Naive thymus-derived CD4-positive, alpha-beta T cell (primary cell): ENCODE results near the gene DUSP14. TPM values are rescaled to one million over a fixed set of nuclear protein-coding genes. Genes with fewer than 3 reads are reported as not detected.
A peak's percentile ranks its signal among the peaks of the same experiment; 100 is the strongest.

ENCODE experiments used
- ATAC-seq: fragments of 150-1000 bp; cut with Tn5 transposase; 2 replicates; pipeline ENCODE4 v1.10.0; 2021; ENCODE audit warnings: mild to moderate bottlenecking, moderate library complexity
- CTCF ChIA-PET: fragments of 350-600 bp; sonication (Branson Sonifier 250); formaldehyde crosslinking; loops from one replicate; lab custom pipeline; 2021; ENCODE audit warnings: antibody characterized with exemption; lab: Charles Lee
- POLR2A ChIA-PET: fragments of 350-600 bp; sonication (Branson Sonifier 250); formaldehyde crosslinking; loops from one replicate; lab custom pipeline; 2021; ENCODE audit warnings: antibody characterized with exemption, inconsistent platforms; lab: Charles Lee
- DNase-seq, 9 donors: peaks; one replicate each; pipeline versions ENCODE4 v3.0.0 to v3.0.0-alpha.2; 2020 to 2022; ENCODE audit warnings: mixed read lengths in 1 of 9
- H3K27ac ChIP-seq: one replicate; pipeline ENCODE4 v1.7.0; 2013; ENCODE audit warnings: mild to moderate bottlenecking, low read depth, low read length, moderate library complexity
- H3K27me3 ChIP-seq, 2 donors: one replicate each; pipeline ENCODE4 v1.7.0; 2013; ENCODE audit warnings: low read length in 2 of 2, mild to moderate bottlenecking in 2 of 2, moderate library complexity in 2 of 2; ENCODE audit not compliant: control insufficient read depth in 2 of 2, insufficient read depth in 2 of 2
- H3K36me3 ChIP-seq, 3 experiments: 1 replicate in 2 of 3; 2 replicates in 1 of 3; pipeline ENCODE4 v1.7.0; 2013; ENCODE audit warnings: low read length in 3 of 3, mild to moderate bottlenecking in 3 of 3, moderate library complexity in 1 of 3; ENCODE audit not compliant: insufficient read depth in 3 of 3, control insufficient read depth in 2 of 3
- H3K4me1 ChIP-seq, 2 donors: one replicate each; pipeline ENCODE4 v1.7.0; 2013; ENCODE audit warnings: low read length in 2 of 2, mild to moderate bottlenecking in 2 of 2, moderate library complexity in 1 of 2; ENCODE audit not compliant: control insufficient read depth in 2 of 2, insufficient read depth in 2 of 2
- H3K4me3 ChIP-seq: 2 replicates; pipeline ENCODE4 v1.7.0; 2013; ENCODE audit warnings: mild to moderate bottlenecking, low read length
- H3K9me3 ChIP-seq, 3 experiments: 1 replicate in 2 of 3; 2 replicates in 1 of 3; pipeline ENCODE4 v1.7.0; 2013; ENCODE audit warnings: low read length in 3 of 3; ENCODE audit not compliant: control insufficient read depth in 2 of 3
- H3K27ac Mint-ChIP-seq, 9 donors: one replicate each; pipeline ENCODE4 v1.8.0; 2020 to 2022; ENCODE audit warnings: mixed read lengths in 9 of 9, mild to moderate bottlenecking in 8 of 9, moderate library complexity in 5 of 9, inconsistent platforms in 2 of 9
- H3K27me3 Mint-ChIP-seq, 5 donors: one replicate each; pipeline ENCODE4 v1.8.0; 2021 to 2022; ENCODE audit warnings: mixed read lengths in 5 of 5, mild to moderate bottlenecking in 1 of 5
- H3K36me3 Mint-ChIP-seq, 5 donors: one replicate each; pipeline ENCODE4 v1.8.0; 2020 to 2022; ENCODE audit warnings: mixed read lengths in 5 of 5, mild to moderate bottlenecking in 3 of 5, inconsistent platforms in 1 of 5
- H3K4me1 Mint-ChIP-seq, 7 donors: one replicate each; pipeline ENCODE4 v1.8.0; 2020 to 2022; ENCODE audit warnings: mixed read lengths in 7 of 7, mild to moderate bottlenecking in 3 of 7, inconsistent platforms in 1 of 7
- H3K4me3 Mint-ChIP-seq, 10 donors: one replicate each; pipeline ENCODE4 v1.8.0; 2020 to 2022; ENCODE audit warnings: mild to moderate bottlenecking in 10 of 10, mixed read lengths in 10 of 10, moderate library complexity in 6 of 10, inconsistent platforms in 2 of 10
- H3K9me3 Mint-ChIP-seq, 11 donors: one replicate each; pipeline ENCODE4 v1.8.0; 2020 to 2022; ENCODE audit warnings: mixed read lengths in 11 of 11, mild to moderate bottlenecking in 4 of 11, inconsistent platforms in 1 of 11, moderate library complexity in 1 of 11
- intact Hi-C, 2 donors: fragments of 100-400 bp; cut with micrococcal nuclease; formaldehyde crosslinking; loops; one replicate each; pipeline ENCODE4 v1.15.1; 2023
- polyA plus RNA-seq, 2 donors: library from polyadenylated mRNA; unstranded; fragments of 300-500 nt; fragmentation: Illumina TruSeq; gene quantifications; one replicate each; pipeline ENCODE4 v1.2.3, GENCODE V29; 2021
- total RNA-seq, 6 experiments: library from RNA in 5 of 6; stranded (reverse) in 5 of 6; gene quantifications; 1 replicate in 5 of 6; 2 replicates in 1 of 6; pipeline ENCODE4 v1.2.3 and lab custom pipeline; 2021 to 2026

Gene DUSP14
- total and polyA plus RNA-seq, 7 experiments from 2014 or later, result 4.3 to 13.1 (median 9.5) TPM

- DNase-seq (no peak), ATAC-seq (no peak)
- H3K4me1 ChIP-seq, result no peaks in the 10 kb centered on the region
- intact Hi-C loops, result no loop called here
- H3K27ac Mint-ChIP-seq, result peak overlapping the region in 2 of 9 donors; percentile 36 to 49
- H3K4me1 Mint-ChIP-seq, result peaks cover 0 to 13% (median 0%) of the 10 kb centered on the region in 7 donors
- no peaks in the 10 kb centered on the region for H3K27me3 Mint-ChIP-seq
- ChIA-PET CTCF (interaction anchor here (1.2 kb wide), 1 partner anchor 10 kb away, joined by 3 read pairs; no protein-coding TSS in a partner anchor), POLR2A (no interaction called here)
- no peak overlapping the region for H3K4me3 ChIP-seq
- no peak overlapping the region for H3K27ac ChIP-seq
- H3K9me3 ChIP-seq, result no peaks in the 10 kb centered on the region
- peaks cover 12 to 80% (median 24%) of the 10 kb centered on the region in 3 experiments for H3K36me3 ChIP-seq
- H3K4me3 Mint-ChIP-seq, result no peak overlapping the region
- H3K9me3 Mint-ChIP-seq, result no peaks in the 10 kb centered on the region
- no peaks in the 10 kb centered on the region for H3K27me3 ChIP-seq
- H3K36me3 Mint-ChIP-seq, result peaks cover 5 to 39% (median 15%) of the 10 kb centered on the region in 5 donors
Observed at GRCh38 chr17:37517881-37518280, 28.2 kb downstream of the DUSP14 start.

- Histone ChIP-seq H3K9me3 (no peaks in the 10 kb centered on the region), H3K27ac (no peak overlapping the region), H3K4me1 (no peaks in the 10 kb centered on the region), H3K4me3 (no peak overlapping the region), H3K27me3 (no peaks in the 10 kb centered on the region), H3K36me3 (peaks cover 8 to 83% (median 24%) of the 10 kb centered on the region in 3 experiments)
- Mint-ChIP-seq H3K27me3 (no peaks in the 10 kb centered on the region), H3K36me3 (peaks cover 10 to 39% (median 19%) of the 10 kb centered on the region in 5 donors), H3K4me3 (no peak overlapping the region), H3K4me1 (peaks cover 5 to 15% (median 7%) of the 10 kb centered on the region in 7 donors), H3K9me3 (no peaks in the 10 kb centered on the region), H3K27ac (peak overlapping the region in 3 of 9 donors; percentile 49 to 78 (median 51))
- ATAC-seq (no peak), DNase-seq (no peak)
- POLR2A ChIA-PET, result no interaction called here
- intact Hi-C loops, result no loop called here
- CTCF ChIA-PET, result no interaction called here
Observed at GRCh38 chr17:37518826-37519225, 29.1 kb downstream of the DUSP14 start.

GRCh38 chr17:37519251-37519985 lies 29.7 kb downstream of the DUSP14 start:
- no peak overlapping the region for H3K27ac ChIP-seq
- POLR2A ChIA-PET, result interaction anchor here (1.5 kb wide), 1 partner anchor 28 kb away, joined by 3 read pairs; no protein-coding TSS in a partner anchor
- ATAC-seq (no peak), DNase-seq (no peak)
- H3K4me3 Mint-ChIP-seq, result no peak overlapping the region
- CTCF ChIA-PET, result no interaction called here
- H3K9me3 ChIP-seq, result no peaks in the 10 kb centered on the region
- peaks cover 10 to 19% (median 13%) of the 10 kb centered on the region in 7 donors for H3K4me1 Mint-ChIP-seq
- peaks cover 6 to 87% (median 25%) of the 10 kb centered on the region in 3 experiments for H3K36me3 ChIP-seq
- H3K4me1 ChIP-seq, result no peaks in the 10 kb centered on the region
- H3K27me3 Mint-ChIP-seq, result no peaks in the 10 kb centered on the region
- H3K27me3 ChIP-seq, result no peaks in the 10 kb centered on the region
- peak overlapping the region in 7 of 9 donors; percentile 19 to 79 (median 68) for H3K27ac Mint-ChIP-seq
- intact Hi-C loops, result no loop called here
- H3K9me3 Mint-ChIP-seq, result no peaks in the 10 kb centered on the region
- H3K36me3 Mint-ChIP-seq, result peaks cover 11 to 42% (median 21%) of the 10 kb centered on the region in 5 donors
- H3K4me3 ChIP-seq, result no peak overlapping the region

- no peak overlapping the region for H3K27ac ChIP-seq
- Mint-ChIP-seq H3K9me3 (no peaks in the 10 kb centered on the region), H3K27me3 (no peaks in the 10 kb centered on the region), H3K4me1 (peaks cover 13 to 23% (median 15%) of the 10 kb centered on the region in 7 donors), H3K4me3 (no peak overlapping the region), H3K27ac (peak overlapping the region in 7 of 9 donors; percentile 19 to 68 (median 44)), H3K36me3 (peaks cover 11 to 46% (median 25%) of the 10 kb centered on the region in 5 donors)
- DNase-seq (no peak), ATAC-seq (no peak)
- ChIA-PET CTCF (no interaction called here), POLR2A (interaction anchor here (1.5 kb wide), 1 partner anchor 29 kb away, joined by 3 read pairs; no protein-coding TSS in a partner anchor)
- no peaks in the 10 kb centered on the region for H3K9me3 ChIP-seq
- H3K27me3 ChIP-seq, result no peaks in the 10 kb centered on the region
- H3K4me1 ChIP-seq, result no peaks in the 10 kb centered on the region
- H3K4me3 ChIP-seq, result no peak overlapping the region
- peaks cover 6 to 91% (median 22%) of the 10 kb centered on the region in 3 experiments for H3K36me3 ChIP-seq
- intact Hi-C loops, result no loop called here
Observed at GRCh38 chr17:37520174-37520573, 30.5 kb downstream of the DUSP14 start.

- Histone ChIP-seq H3K9me3 (no peaks in the 10 kb centered on the region), H3K27ac (no peak overlapping the region), H3K4me1 (no peaks in the 10 kb centered on the region), H3K36me3 (peaks cover 0 to 90% (median 22%) of the 10 kb centered on the region in 3 experiments), H3K4me3 (no peak overlapping the region), H3K27me3 (no peaks in the 10 kb centered on the region)
- CTCF ChIA-PET, result interaction anchor here (1.0 to 1.3 kb wide), 2 partner anchors 9 to 11 kb away, joined by 3 read pairs; no protein-coding TSS in a partner anchor
- intact Hi-C loops, result no loop called here
- DNase-seq (no peak), ATAC-seq (no peak)
- H3K4me3 Mint-ChIP-seq, result no peak overlapping the region
- H3K9me3 Mint-ChIP-seq, result no peaks in the 10 kb centered on the region
- peaks cover 11 to 40% (median 26%) of the 10 kb centered on the region in 5 donors for H3K36me3 Mint-ChIP-seq
- no peaks in the 10 kb centered on the region for H3K27me3 Mint-ChIP-seq
- H3K4me1 Mint-ChIP-seq, result peaks cover 13 to 23% (median 15%) of the 10 kb centered on the region in 7 donors
- POLR2A ChIA-PET, result no interaction called here
- H3K27ac Mint-ChIP-seq, result peak overlapping the region in 7 of 9 donors; percentile 0 to 90 (median 51)
Observed at GRCh38 chr17:37521821-37522220, 32.1 kb downstream of the DUSP14 start.

GRCh38 chr17:37523715-37524219 lies 34.1 kb downstream of the DUSP14 start:
- Histone ChIP-seq H3K4me1 (no peaks in the 10 kb centered on the region), H3K27ac (peak overlapping the region; percentile 44), H3K36me3 (peaks cover 8 to 80% (median 12%) of the 10 kb centered on the region in 3 experiments), H3K4me3 (no peak overlapping the region), H3K27me3 (no peaks in the 10 kb centered on the region), H3K9me3 (no peaks in the 10 kb centered on the region)
- Mint-ChIP-seq H3K4me1 (peaks cover 15 to 25% (median 18%) of the 10 kb centered on the region in 7 donors), H3K4me3 (peak overlapping the region in 1 of 10 donors; percentile 65), H3K27ac (peak overlapping the region; percentile 4 to 88 (median 71)), H3K27me3 (no peaks in the 10 kb centered on the region), H3K36me3 (peaks cover 6 to 33% (median 20%) of the 10 kb centered on the region in 5 donors), H3K9me3 (no peaks in the 10 kb centered on the region)
- ATAC-seq (no peak), DNase-seq (no peak)
- intact Hi-C loops, result no loop called here
- POLR2A ChIA-PET, result no interaction called here
- CTCF ChIA-PET, result interaction anchor here (0.6 kb wide), 1 partner anchor 12 kb away, joined by 7 read pairs; no protein-coding TSS in a partner anchor
